HG02798 (cell line): ENCODE results near the gene RNF2.

ENCODE experiments used
- ATAC-seq: cut with Tn5 transposase; IDR thresholded peaks from one replicate; pipeline ENCODE4 v1.9.1; 2021; ENCODE audit warnings: mild to moderate bottlenecking; ENCODE audit not compliant: unreplicated experiment, poor library complexity

Gene RNF2

GRCh38 chr1:185087101-185087500, 41.7 kb downstream of the RNF2 start:
- no peak for ATAC-seq

- no peak for ATAC-seq
Measured at GRCh38 chr1:185087746-185088145, 42.4 kb downstream of the RNF2 start.

GRCh38 chr1:185091480-185091879, 46.1 kb downstream of the RNF2 start:
- no peak for ATAC-seq

- no peak for ATAC-seq
Measured at GRCh38 chr1:185094761-185095160, 49.4 kb downstream of the RNF2 start.

- no peak for ATAC-seq
Measured at GRCh38 chr1:185096531-185096930, 51.2 kb downstream of the RNF2 start.

GRCh38 chr1:185104083-185104482, 58.7 kb downstream of the RNF2 start:
- no peak for ATAC-seq

GRCh38 chr1:185105121-185105520, 59.8 kb downstream of the RNF2 start:
- ATAC-seq = no peak

- ATAC-seq = no peak
Measured at GRCh38 chr1:185108321-185108720, 63.0 kb downstream of the RNF2 start.

GRCh38 chr1:185110145-185110544, 64.8 kb downstream of the RNF2 start:
- ATAC-seq = no peak

GRCh38 chr1:185111873-185112272, 66.5 kb downstream of the RNF2 start:
- ATAC-seq = no peak

GRCh38 chr1:185112356-185112755, 67.0 kb downstream of the RNF2 start:
- ATAC-seq = no peak

GRCh38 chr1:185129708-185130107, 84.3 kb downstream of the RNF2 start:
- ATAC-seq = no peak

- ATAC-seq = no peak
Measured at GRCh38 chr1:185132534-185132933, 87.2 kb downstream of the RNF2 start.

GRCh38 chr1:185137896-185138545, 92.7 kb downstream of the RNF2 start:
- no peak for ATAC-seq

- no peak for ATAC-seq
Measured at GRCh38 chr1:185139246-185139645, 93.9 kb downstream of the RNF2 start.

- ATAC-seq = no peak
Measured at GRCh38 chr1:185144233-185144632, 98.9 kb downstream of the RNF2 start.

- ATAC-seq = no peak
Measured at GRCh38 chr1:185151215-185151614, 105.9 kb downstream of the RNF2 start.
